ENCODE data around the gene SLC6A19. TPM values are rescaled to one million over a fixed set of nuclear protein-coding genes. Genes with fewer than 3 reads are reported as not detected.

SLC6A19 gene
- total RNA-seq, 1 donor from 2014 or later: not detected

- DNase-seq (ENCODE audit: low read depth): no peak
Measured at GRCh38 chr5:1165864-1166263, 35.5 kb upstream of the SLC6A19 start.

- DNase-seq (ENCODE audit: low read depth): no peak
Measured at GRCh38 chr5:1166370-1166769, 35.0 kb upstream of the SLC6A19 start.

DNA sequence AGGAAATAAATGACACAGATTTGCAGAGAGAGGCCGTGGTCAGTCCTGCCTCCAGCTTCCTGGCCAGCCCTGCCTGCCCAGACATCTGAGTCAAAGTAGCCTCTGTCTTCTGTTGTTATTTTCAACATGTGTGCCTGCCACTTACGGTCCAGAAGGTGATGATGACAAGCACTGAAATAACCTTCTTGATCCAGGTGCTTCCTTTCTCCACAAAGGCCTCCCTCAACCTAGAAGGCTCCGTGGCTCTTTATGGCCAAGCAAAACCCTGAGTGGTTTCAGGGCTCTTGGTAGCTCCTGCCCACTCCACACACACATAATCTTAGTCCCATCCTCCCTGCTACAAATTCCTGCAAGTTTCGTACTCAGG is 34.1 kb upstream of the SLC6A19 start:
- DNase-seq (ENCODE audit: low read depth): peak; percentile 42

GRCh38 chr5:1167728-1168709 is 33.4 kb upstream of the SLC6A19 start:
- DNase-seq (ENCODE audit: low read depth): peak; percentile 73

DNA sequence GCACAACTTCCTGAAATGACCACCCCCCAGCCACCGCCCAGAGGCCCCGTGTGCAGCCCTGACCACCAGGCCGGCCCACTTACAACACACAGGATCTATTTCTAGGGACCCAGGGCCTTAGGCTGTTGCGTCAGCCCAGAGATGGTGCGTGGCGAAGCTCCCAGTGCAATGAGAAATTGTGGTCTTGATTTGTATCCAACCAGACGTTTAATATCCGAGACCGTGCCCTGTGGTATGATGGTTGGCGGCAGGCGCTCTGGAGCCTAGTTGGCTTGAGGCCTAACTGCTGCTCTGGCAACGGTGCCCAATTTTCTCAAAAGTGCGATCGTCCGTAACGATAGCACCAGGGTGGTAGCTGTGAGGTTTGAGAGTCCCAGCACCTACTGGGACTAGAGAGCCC is 32.6 kb upstream of the SLC6A19 start:
- no peak for DNase-seq (ENCODE audit: low read depth)

DNA sequence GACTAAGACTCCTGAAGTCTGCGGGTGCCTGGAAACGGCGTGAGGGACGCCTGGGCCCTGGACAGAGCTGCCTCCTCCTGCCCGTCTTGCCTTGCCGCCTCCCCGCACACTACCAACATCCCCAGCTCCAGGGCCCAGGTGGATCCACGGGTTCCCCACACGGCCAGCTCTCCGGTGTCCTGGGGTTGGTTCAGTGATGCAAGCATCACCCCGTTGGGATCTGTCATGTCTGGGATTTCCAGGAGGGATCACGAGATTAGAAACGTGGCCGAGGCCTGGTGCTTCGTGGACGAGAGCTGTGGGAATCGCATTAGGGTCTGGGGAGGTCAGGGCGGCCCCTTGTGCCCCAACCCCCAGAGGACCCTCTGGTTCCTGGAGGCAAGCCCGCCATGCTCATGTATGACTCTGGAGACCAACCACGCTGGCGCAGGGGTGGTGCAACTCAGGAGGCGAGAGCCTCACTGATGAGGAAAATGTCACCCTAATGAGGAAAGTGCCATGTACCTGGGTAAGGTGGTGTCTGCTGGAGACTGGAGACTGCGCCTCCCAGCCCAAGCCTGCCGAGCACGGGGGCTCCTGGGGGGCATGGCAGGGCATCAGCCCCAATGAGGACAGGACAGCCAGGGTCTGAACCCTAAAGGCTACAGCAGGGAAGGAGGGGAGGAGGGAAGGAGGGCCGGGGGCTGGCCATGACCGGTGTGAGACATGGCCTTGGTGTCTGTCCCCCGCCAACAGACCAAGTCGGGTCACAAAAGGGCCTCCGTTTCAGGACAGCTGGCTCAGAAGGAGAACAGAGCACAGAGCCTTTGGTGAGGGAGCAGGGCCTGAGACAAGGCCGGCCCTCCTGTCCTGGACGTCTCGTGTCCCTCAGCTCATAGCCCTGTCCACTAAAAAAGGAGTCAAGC is 31.9 kb upstream of the SLC6A19 start:
- DNase-seq (ENCODE audit: low read depth): no peak

GRCh38 chr5:1171340-1171941 is 30.0 kb upstream of the SLC6A19 start:
- DNase-seq (ENCODE audit: low read depth): no peak

DNA sequence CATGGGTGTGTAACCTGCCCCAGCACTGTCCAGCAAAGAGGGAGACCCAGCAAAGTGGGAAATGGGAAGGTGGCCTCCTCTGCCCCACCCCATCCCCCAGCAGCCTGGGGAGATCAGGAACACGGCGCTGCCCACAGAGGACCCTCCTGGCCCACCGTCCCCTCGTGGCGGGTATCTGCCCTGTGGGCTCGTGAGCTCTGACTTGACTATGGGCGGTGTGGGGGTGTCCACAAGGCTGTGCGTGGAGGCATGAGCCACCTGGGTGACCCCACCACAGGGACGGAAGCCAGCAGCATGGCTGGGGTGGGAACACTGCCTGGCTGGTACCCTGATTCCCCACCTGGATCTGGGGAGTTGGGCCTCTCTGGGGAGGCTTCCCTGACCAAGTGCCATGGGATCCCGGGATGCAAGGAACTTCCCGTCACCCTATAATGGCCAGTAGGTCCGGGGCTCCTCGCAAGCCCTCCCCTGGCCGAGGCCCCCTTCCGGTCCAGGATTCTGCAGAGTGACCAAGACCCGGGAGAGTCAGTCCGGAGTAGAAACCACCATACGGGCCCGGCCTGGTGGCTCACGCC is 29.3 kb upstream of the SLC6A19 start:
- DNase-seq (ENCODE audit: low read depth): no peak

DNA sequence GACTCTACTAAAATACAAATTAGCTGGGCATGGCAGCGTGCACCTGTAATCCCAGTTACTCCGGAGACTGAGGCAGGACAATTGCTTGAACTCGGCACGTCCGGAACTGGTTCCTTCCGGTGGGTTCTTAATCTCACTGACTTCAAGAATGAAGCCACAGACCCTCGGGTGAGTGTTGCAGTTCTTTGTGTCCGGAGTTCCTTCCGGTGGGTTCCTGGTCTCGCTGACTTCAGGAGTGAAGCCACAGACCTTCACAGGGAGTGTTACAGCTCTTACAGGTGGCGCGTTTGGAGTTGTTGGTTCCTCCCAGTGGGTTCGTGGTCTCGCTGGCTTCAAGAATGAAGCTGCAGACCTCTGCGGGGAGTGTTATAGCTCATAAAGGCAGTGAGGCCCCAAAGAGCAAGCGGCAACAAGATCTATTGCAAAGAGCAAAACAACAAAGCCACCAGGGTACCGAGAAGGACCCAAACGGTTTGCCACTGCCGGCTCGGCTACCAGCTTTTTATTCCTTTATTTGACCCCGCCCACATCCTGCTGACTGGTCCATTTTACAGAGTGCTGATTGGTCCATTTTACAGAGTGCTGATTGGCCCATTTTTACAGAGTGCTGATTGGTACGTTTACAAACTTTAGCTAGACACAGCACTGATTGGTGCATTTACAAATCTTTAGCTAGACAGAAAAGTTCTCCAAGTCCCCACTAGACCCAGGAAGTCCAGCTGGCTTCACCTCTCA is 28.6 kb upstream of the SLC6A19 start:
- no peak for DNase-seq (ENCODE audit: low read depth)

DNA sequence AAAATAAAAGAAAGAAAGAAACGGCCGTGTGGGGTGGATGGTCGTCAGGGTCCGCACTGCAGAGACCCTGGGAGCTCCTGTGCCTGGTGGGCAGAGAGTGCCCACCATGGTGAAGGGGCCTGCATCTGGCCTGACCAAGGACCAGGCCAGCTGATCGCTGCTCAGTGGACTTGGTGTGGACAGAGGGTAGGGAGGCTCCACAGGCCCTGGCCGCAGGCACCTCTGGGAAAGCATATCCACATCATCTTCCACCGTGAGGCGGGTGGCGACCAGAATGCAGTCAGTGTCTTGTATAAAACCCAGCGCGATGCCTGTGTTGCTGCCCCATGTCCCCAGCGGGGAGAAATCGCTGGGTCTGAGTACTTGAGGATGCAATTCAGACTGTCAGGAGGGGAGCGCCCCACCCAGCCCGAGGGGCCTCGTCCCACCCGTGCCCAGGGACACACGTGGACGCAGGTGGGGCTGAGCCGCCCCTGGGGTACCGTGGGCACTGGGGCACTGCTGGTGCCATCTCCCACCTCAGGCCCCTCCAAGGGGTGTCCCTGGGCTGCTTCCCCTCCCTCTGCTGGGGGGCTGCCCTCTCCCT is 27.8 kb upstream of the SLC6A19 start:
- DNase-seq (ENCODE audit: low read depth): no peak

DNA sequence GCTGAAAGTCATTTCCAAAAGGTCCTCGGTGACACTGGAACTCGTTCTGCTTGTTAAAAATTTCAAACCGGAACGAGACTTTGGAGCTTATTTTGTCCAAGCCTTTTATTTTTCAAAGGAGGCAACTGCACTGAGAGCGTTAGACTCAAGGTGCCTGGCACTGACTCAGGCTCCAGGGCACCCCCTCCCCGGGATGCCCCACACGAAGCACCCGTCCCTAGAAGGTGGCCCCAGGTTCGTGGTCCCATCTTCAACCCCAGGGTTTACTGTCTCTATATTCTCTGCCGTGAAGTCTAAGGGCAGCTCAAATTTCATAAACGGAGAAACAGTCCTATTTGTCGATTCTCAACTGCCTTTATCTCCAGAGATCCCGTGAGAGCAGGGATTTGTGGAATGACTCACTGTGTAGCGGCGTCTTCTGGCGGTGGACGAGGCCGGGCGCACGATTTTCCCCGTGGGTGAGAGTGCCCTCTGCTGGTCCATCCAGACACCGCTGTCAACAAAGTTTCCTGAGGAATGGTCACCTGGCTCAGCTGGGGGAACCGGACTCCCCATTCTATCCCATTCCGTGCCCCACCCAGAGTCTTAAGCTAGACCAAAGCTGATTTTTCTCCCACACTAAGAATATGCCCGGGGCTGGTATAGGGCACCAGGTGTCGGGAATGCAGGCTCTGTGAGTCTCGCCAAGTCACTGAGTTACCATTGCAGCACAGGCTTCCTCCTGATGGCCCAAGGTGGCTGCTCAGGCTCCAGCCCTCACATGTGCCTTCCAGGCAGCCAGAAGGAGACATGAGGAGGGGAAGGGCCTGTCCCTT is 27.1 kb upstream of the SLC6A19 start:
- DNase-seq (ENCODE audit: low read depth): peak; percentile 72

DNA sequence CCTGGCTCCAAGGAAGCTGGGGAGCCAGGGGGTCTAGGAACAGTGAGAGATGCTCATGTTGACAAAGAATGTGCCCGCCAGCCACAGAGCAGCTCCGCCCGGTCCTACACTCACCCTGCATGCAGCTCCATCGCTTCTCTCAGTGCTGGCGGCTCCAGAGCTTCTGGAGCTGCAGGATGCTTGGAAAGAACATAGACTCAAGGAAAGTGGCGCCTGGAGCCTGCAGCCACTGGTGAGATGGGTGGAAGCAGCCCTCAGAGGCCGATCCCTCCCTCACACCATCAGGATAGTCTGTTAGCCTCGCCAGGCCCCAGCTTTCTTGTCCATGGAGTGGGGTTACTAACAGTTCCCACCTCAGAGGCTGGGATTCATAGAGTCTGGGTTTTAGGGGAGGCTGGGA is 26.4 kb upstream of the SLC6A19 start:
- DNase-seq (ENCODE audit: low read depth): no peak

GRCh38 chr5:1175801-1176472 is 25.5 kb upstream of the SLC6A19 start:
- DNase-seq (ENCODE audit: low read depth): no peak

- DNase-seq (ENCODE audit: low read depth): no peak
Measured at GRCh38 chr5:1176473-1177391, 24.7 kb upstream of the SLC6A19 start.

DNA sequence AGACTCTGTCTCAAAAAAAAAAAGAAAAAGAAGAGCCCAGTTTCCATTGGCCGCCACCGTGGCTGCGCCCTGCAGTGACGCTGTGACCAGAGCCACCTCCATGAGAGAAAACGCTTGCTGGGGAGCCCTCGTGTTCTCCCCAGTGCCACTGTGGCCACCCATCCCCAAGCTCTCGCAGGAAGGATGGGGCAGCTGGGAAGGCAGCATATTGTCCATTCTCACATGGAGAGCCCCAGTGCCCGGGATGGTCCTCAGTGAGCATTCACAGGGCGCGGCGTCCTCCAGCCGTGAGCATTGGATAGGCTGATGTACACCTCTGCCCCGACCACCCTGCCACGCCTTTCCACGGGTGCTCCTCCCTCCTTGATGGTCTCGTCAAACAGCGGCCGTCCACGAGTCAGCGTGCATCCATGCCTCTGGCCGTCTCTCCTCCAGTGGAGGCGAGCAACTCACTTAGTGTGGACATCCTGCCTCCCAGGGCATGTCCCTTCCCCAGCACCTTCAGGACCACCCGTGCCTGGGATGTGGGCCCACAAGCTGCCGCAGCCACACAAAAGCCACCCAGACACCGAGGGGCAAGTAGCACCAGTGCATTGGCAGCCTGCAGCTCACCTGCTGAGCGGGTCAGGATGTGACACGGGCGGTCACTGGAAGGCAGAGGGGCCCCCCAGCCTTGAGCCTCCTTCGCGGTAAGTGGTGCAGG is 23.4 kb upstream of the SLC6A19 start:
- no peak for DNase-seq (ENCODE audit: low read depth)

DNA sequence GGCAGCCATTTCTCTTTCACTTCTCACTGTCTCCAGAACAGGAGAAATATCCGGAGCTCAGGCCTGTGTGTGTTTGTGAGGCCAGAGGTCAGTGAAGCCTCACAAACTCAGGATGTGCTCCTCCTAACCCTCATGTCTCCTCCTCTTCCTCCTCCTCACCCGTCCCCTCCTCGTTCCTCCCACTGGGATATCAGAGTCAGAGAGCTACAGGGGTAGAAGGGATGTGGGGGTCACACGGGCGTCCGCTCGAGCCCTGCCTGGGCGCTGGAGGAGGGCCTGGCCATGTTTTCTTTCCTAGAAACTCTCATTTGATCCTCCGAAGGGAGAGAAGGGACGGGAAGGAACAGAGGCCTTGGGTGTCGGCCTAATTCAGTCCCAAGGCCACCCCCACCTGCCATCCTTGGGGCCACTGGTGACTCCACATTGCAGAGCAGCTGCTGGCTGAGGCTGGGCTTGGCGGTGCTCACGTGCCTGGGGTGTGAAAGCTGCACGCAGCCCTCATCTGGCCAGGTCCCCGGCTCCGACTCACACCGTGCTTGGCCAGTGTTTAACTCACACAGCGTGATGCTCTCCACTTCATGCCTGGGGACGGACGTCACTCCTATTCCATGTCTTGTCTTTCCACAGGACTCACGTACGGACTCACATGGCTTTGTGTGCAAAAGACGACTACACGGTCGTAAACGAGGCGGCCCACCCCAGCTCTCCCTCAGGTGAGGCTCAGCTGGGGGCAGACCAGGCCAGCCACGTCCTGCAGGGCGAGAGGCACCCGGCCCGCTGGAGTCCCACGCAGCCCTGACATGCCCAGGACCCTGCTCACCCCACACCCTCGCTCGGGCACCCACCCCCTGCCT is 22.6 kb upstream of the SLC6A19 start:
- DNase-seq (ENCODE audit: low read depth): no peak
